Measurements from ENCODE around the gene EIF5AL1.

- TF ChIP-seq REST (IDR thresholded peaks at IDR 0.05; ENCODE audit: insufficient replicate concordance, low read depth): no peak
- TF ChIP-seq CTCF (IDR thresholded peaks at IDR 0.05; ENCODE audit: insufficient read depth, low read length): no peak
- TF ChIP-seq POLR2AphosphoS5 (IDR thresholded peaks at IDR 0.05; ENCODE audit: low read depth): no peak
- TF ChIP-seq GABPA (IDR thresholded peaks at IDR 0.05; ENCODE audit: low read depth): no peak
Observed at GRCh38 chr10:79471776-79472175, 40.6 kb upstream of the EIF5AL1 start.

Data from HL-60 (cell line).